ENCODE measurements around the gene PDE6D.

Gene PDE6D

GRCh38 chr2:231780909-231781797 is at the start of gene PDE6D:
Gene PDE6D, minus strand, starts transcription at chr2:231781282. Its CDS starts 168 bp downstream, at chr2:231781114.
- CTCF ChIA-PET: interaction anchor here (1.2 kb wide), 1 partner anchor 67 kb away, joined by 3 read pairs; no protein-coding TSS in a partner anchor
- TF ChIP-seq TARDBP (IDR thresholded peaks at IDR 0.05): no peak
- TF ChIP-seq LEF1 (IDR thresholded peaks at IDR 0.05; ENCODE audit: borderline replicate concordance): no peak
- TF ChIP-seq ARNT (IDR thresholded peaks at IDR 0.05): no peak
- TF ChIP-seq BHLHE40 (IDR thresholded peaks at IDR 0.05; ENCODE audit: borderline replicate concordance): no peak
- no peak for TF ChIP-seq FOXA1 (IDR thresholded peaks at IDR 0.05)
- no peak for TF ChIP-seq NFRKB (IDR thresholded peaks at IDR 0.05)
- TF ChIP-seq ELF4 (IDR thresholded peaks at IDR 0.05): peak; percentile 78
- TF ChIP-seq SP1 (IDR thresholded peaks at IDR 0.05): no peak
- TF ChIP-seq CTBP1 (IDR thresholded peaks at IDR 0.05; ENCODE audit: borderline replicate concordance): no peak
- peak; percentile 80 for TF ChIP-seq SUZ12 (IDR thresholded peaks at IDR 0.05)
- TF ChIP-seq PKNOX1 (IDR thresholded peaks at IDR 0.05): peak; percentile 99
- TF ChIP-seq FOXK2 (IDR thresholded peaks at IDR 0.05): no peak
- peak; percentile 43; the same call in 1 of the 2 replicates for TF ChIP-seq FOXM1 (IDR thresholded peaks at IDR 0.05; ENCODE audit: borderline replicate concordance)
- TF ChIP-seq ZNF384 (IDR thresholded peaks at IDR 0.05): no peak
- TF ChIP-seq HDGF (IDR thresholded peaks at IDR 0.05; ENCODE audit: borderline replicate concordance): no peak
- TF ChIP-seq L3MBTL2 (conservative IDR thresholded peaks at IDR 0.05): peak; percentile 18; the same call in 1 of the 2 replicates
- DNase-seq (ENCODE audit: extremely low spot score): peak; percentile 94
- POLR2A ChIA-PET: interaction anchor here (0.6 to 1.3 kb wide), 4 partner anchors 36 to 139 kb away, joined by 3 to 4 read pairs (median 3); partner anchors contain the start of gene PTMA

GRCh38 chr2:231821908-231822307 is 40.8 kb upstream of the PDE6D start:
- POLR2A ChIA-PET: no interaction called here
- CTCF ChIA-PET: interaction anchor here (0.6 kb wide), 1 partner anchor 64 kb away, joined by 4 read pairs; no protein-coding TSS in a partner anchor

GRCh38 chr2:231820786-231821303 is 39.8 kb upstream of the PDE6D start:
- TF ChIP-seq NFRKB (IDR thresholded peaks at IDR 0.05) (no peak), FOXK2 (IDR thresholded peaks at IDR 0.05) (no peak), PKNOX1 (IDR thresholded peaks at IDR 0.05) (no peak), ZNF384 (IDR thresholded peaks at IDR 0.05) (no peak), L3MBTL2 (conservative IDR thresholded peaks at IDR 0.05) (no peak), SP1 (IDR thresholded peaks at IDR 0.05) (no peak), FOXA1 (IDR thresholded peaks at IDR 0.05) (no peak), ARNT (IDR thresholded peaks at IDR 0.05) (no peak), CTBP1 (IDR thresholded peaks at IDR 0.05; ENCODE audit: borderline replicate concordance) (no peak), LEF1 (IDR thresholded peaks at IDR 0.05; ENCODE audit: borderline replicate concordance) (no peak), FOXM1 (IDR thresholded peaks at IDR 0.05; ENCODE audit: borderline replicate concordance) (no peak), BHLHE40 (IDR thresholded peaks at IDR 0.05; ENCODE audit: borderline replicate concordance) (no peak), ELF4 (IDR thresholded peaks at IDR 0.05) (no peak)
- no peak for DNase-seq (ENCODE audit: extremely low spot score)
- CTCF ChIA-PET: no interaction called here
- POLR2A ChIA-PET: no interaction called here

More at GRCh38 chr2:231821908-231822307, 40.8 kb upstream of the PDE6D start:
- DNase-seq (ENCODE audit: extremely low spot score): no peak
- TF ChIP-seq PKNOX1 (IDR thresholded peaks at IDR 0.05) (no peak), NFRKB (IDR thresholded peaks at IDR 0.05) (no peak), FOXK2 (IDR thresholded peaks at IDR 0.05) (no peak), HDGF (IDR thresholded peaks at IDR 0.05; ENCODE audit: borderline replicate concordance) (no peak), BHLHE40 (IDR thresholded peaks at IDR 0.05; ENCODE audit: borderline replicate concordance) (no peak), L3MBTL2 (conservative IDR thresholded peaks at IDR 0.05) (no peak), TARDBP (IDR thresholded peaks at IDR 0.05) (no peak), ARNT (IDR thresholded peaks at IDR 0.05) (no peak), SP1 (IDR thresholded peaks at IDR 0.05) (no peak), SUZ12 (IDR thresholded peaks at IDR 0.05) (no peak), ELF4 (IDR thresholded peaks at IDR 0.05) (no peak), LEF1 (IDR thresholded peaks at IDR 0.05; ENCODE audit: borderline replicate concordance) (no peak), ZNF384 (IDR thresholded peaks at IDR 0.05) (no peak), FOXA1 (IDR thresholded peaks at IDR 0.05) (no peak), FOXM1 (IDR thresholded peaks at IDR 0.05; ENCODE audit: borderline replicate concordance) (no peak), CTBP1 (IDR thresholded peaks at IDR 0.05; ENCODE audit: borderline replicate concordance) (no peak)

GRCh38 chr2:231819447-231820042 is 38.5 kb upstream of the PDE6D start:
- ChIA-PET CTCF (no interaction called here), POLR2A (no interaction called here)
- no peak for DNase-seq (ENCODE audit: extremely low spot score)
- TF ChIP-seq TARDBP (IDR thresholded peaks at IDR 0.05): no peak
- TF ChIP-seq CTBP1 (IDR thresholded peaks at IDR 0.05; ENCODE audit: borderline replicate concordance): no peak
- TF ChIP-seq SP1 (IDR thresholded peaks at IDR 0.05): no peak
- no peak for TF ChIP-seq HDGF (IDR thresholded peaks at IDR 0.05; ENCODE audit: borderline replicate concordance)
- TF ChIP-seq FOXA1 (IDR thresholded peaks at IDR 0.05): no peak
- TF ChIP-seq FOXM1 (IDR thresholded peaks at IDR 0.05; ENCODE audit: borderline replicate concordance): no peak
- no peak for TF ChIP-seq ARNT (IDR thresholded peaks at IDR 0.05)
- TF ChIP-seq FOXK2 (IDR thresholded peaks at IDR 0.05): no peak
- TF ChIP-seq NFRKB (IDR thresholded peaks at IDR 0.05): no peak
- TF ChIP-seq SUZ12 (IDR thresholded peaks at IDR 0.05): no peak
- no peak for TF ChIP-seq BHLHE40 (IDR thresholded peaks at IDR 0.05; ENCODE audit: borderline replicate concordance)
- TF ChIP-seq LEF1 (IDR thresholded peaks at IDR 0.05; ENCODE audit: borderline replicate concordance): no peak
- TF ChIP-seq ZNF384 (IDR thresholded peaks at IDR 0.05): no peak
- no peak for TF ChIP-seq PKNOX1 (IDR thresholded peaks at IDR 0.05)
- TF ChIP-seq ELF4 (IDR thresholded peaks at IDR 0.05): no peak
- no peak for TF ChIP-seq L3MBTL2 (conservative IDR thresholded peaks at IDR 0.05)
